H1 (cell line): ENCODE results near the gene ARHGDIB. TPM values are rescaled to one million over a fixed set of nuclear protein-coding genes. Genes with fewer than 3 reads are reported as not detected.

Experiments used
- CTCF ChIA-PET: fragments of 300-600 bp; sonication (Branson Sonifier 250); formaldehyde crosslinking; loops from one replicate; lab custom pipeline; 2021; ENCODE audit not compliant: partially characterized antibody; lab: Charles Lee
- POLR2A ChIA-PET: fragments of 300-600 bp; sonication (Branson Sonifier 250); formaldehyde crosslinking; loops from one replicate; lab custom pipeline; 2021; ENCODE audit warnings: inconsistent platforms; ENCODE audit not compliant: partially characterized antibody; lab: Charles Lee
- DNase-seq, 2 experiments: peaks; one replicate each; pipeline versions ENCODE4 v3.0.0 to v3.0.0-alpha.2; 2010 to 2022; ENCODE audit warnings: low spot score in 2 of 2, low read depth in 1 of 2, mixed read lengths in 1 of 2
- FAIRE-seq: peaks from 2 replicates; lab custom pipeline; 2011; peaks lifted over from hg19 to GRCh38; lab: Jason Lieb, UNC
- H2AFZ ChIP-seq: 2 replicates; pipeline ENCODE4 v1.8.1; 2012; ENCODE audit warnings: low read length, inconsistent platforms
- H2AK5ac ChIP-seq: 2 replicates; pipeline ENCODE4 v1.6.1; 2013; ENCODE audit warnings: low read depth, low read length
- H2BK120ac ChIP-seq: replicated peaks from 2 replicates; pipeline ENCODE3; 2013; ENCODE audit warnings: low read depth, low read length, inconsistent platforms
- H2BK12ac ChIP-seq: 2 replicates; pipeline ENCODE4 v1.6.1; 2013; ENCODE audit warnings: low read depth, low read length
- H2BK15ac ChIP-seq: 2 replicates; pipeline ENCODE4 v1.6.1; 2013; ENCODE audit warnings: low read length
- H2BK20ac ChIP-seq: 2 replicates; pipeline ENCODE4 v1.6.1; 2013; ENCODE audit warnings: low read length
- H2BK5ac ChIP-seq: 2 replicates; pipeline ENCODE4 v1.6.1; 2013; ENCODE audit warnings: low read depth, low read length
- H3K14ac ChIP-seq: 2 replicates; pipeline ENCODE4 v1.6.1; 2013; ENCODE audit warnings: inconsistent platforms; ENCODE audit not compliant: insufficient read length
- H3K18ac ChIP-seq: 2 replicates; pipeline ENCODE4 v1.6.1; 2013; ENCODE audit warnings: low read length; ENCODE audit errors: extremely low read depth
- H3K23ac ChIP-seq: 2 replicates; pipeline ENCODE4 v1.6.1; 2013; ENCODE audit warnings: inconsistent platforms; ENCODE audit not compliant: insufficient read length
- H3K23me2 ChIP-seq: 2 replicates; pipeline ENCODE4 v1.6.1; 2013; ENCODE audit warnings: low read depth, low read length
- H3K27ac ChIP-seq: 2 replicates; pipeline ENCODE4 v1.6.1; 2011; ENCODE audit warnings: low read depth, low read length, inconsistent platforms
- H3K27me3 ChIP-seq, 4 experiments: replicated peaks in 1 of 4; 1 replicate in 1 of 4; 2 replicates in 3 of 4; pipeline versions ENCODE4 v1.6.1 to v1.8.1; 2011 to 2013; ENCODE audit warnings: low read length in 3 of 4, mild to moderate bottlenecking in 3 of 4, inconsistent platforms in 2 of 4, mixed read lengths in 2 of 4, moderate library complexity in 1 of 4; ENCODE audit not compliant: control insufficient read depth in 3 of 4, insufficient read depth in 3 of 4; ENCODE audit errors: extremely low read depth in 1 of 4
- H3K36me3 ChIP-seq, 4 experiments: 2 replicates each; pipeline versions ENCODE4 v1.6.1 to v1.8.1; 2011 to 2013; ENCODE audit warnings: mild to moderate bottlenecking in 4 of 4, low read length in 3 of 4, moderate library complexity in 2 of 4, control low read depth in 1 of 4, inconsistent platforms in 1 of 4; ENCODE audit not compliant: insufficient read depth in 4 of 4, control insufficient read depth in 2 of 4
- H3K4ac ChIP-seq: replicated peaks from 2 replicates; pipeline ENCODE3; 2013; ENCODE audit warnings: low read length, low read depth, mixed read lengths, inconsistent platforms; ENCODE audit not compliant: insufficient read length
- H3K4me1 ChIP-seq, 4 experiments: replicated peaks in 1 of 4; 1 replicate in 1 of 4; 2 replicates in 3 of 4; pipeline versions ENCODE4 v1.6.1 to v1.8.1; 2011 to 2013; ENCODE audit warnings: low read length in 3 of 4, inconsistent platforms in 2 of 4, mixed read lengths in 1 of 4; ENCODE audit not compliant: insufficient read depth in 4 of 4, control insufficient read depth in 3 of 4
- H3K4me2 ChIP-seq, 2 experiments: 2 replicates each; pipeline versions ENCODE4 v1.6.1 to v1.8.1; 2011 to 2013; ENCODE audit warnings: low read depth in 2 of 2, low read length in 2 of 2, control low read depth in 1 of 2, inconsistent platforms in 1 of 2, mild to moderate bottlenecking in 1 of 2; ENCODE audit not compliant: insufficient read depth in 1 of 2
- H3K4me3 ChIP-seq, 4 experiments: fragments of 200-600, 300-600 bp in 1 of 4; sonication (generic), shearing (Covaris generic), sonication (Bioruptor Twin) in 1 of 4; 2 replicates each; pipeline versions ENCODE4 v1.5.1 to v1.8.1; 2011 to 2016; ENCODE audit warnings: low read length in 4 of 4, low read depth in 3 of 4, control low read depth in 2 of 4, inconsistent platforms in 2 of 4, mild to moderate bottlenecking in 2 of 4, mixed read lengths in 1 of 4, moderate library complexity in 1 of 4; ENCODE audit not compliant: insufficient read depth in 2 of 4; ENCODE audit errors: extremely low read depth in 1 of 4
- H3K56ac ChIP-seq: replicated peaks from 2 replicates; pipeline ENCODE3; 2013; ENCODE audit warnings: low read depth, mild to moderate bottlenecking, mixed read lengths, low read length, inconsistent platforms; ENCODE audit not compliant: insufficient read length
- H3K79me1 ChIP-seq: 2 replicates; pipeline ENCODE4 v1.6.1; 2013; ENCODE audit warnings: low read depth, low read length, control low read depth
- H3K79me2 ChIP-seq, 2 experiments: 2 replicates each; pipeline versions ENCODE4 v1.6.1 to v1.8.1; 2012 to 2013; ENCODE audit warnings: low read length in 2 of 2, mild to moderate bottlenecking in 2 of 2, inconsistent platforms in 1 of 2; ENCODE audit not compliant: insufficient read depth in 2 of 2, control insufficient read depth in 1 of 2
- H3K9ac ChIP-seq, 4 experiments: replicated peaks in 1 of 4; 1 replicate in 1 of 4; 2 replicates in 3 of 4; pipeline versions ENCODE4 v1.6.1 to v1.8.1; 2011 to 2013; ENCODE audit warnings: low read depth in 3 of 4, low read length in 3 of 4, control low read depth in 2 of 4, mild to moderate bottlenecking in 2 of 4, moderate library complexity in 2 of 4, inconsistent platforms in 1 of 4; ENCODE audit errors: extremely low read depth in 1 of 4
- H3K9me3 ChIP-seq, 2 experiments: 2 replicates each; pipeline versions ENCODE4 v1.6.1 to v1.8.1; 2012 to 2013; ENCODE audit warnings: mild to moderate bottlenecking in 2 of 2, moderate library complexity in 2 of 2, control low read depth in 1 of 2, inconsistent platforms in 1 of 2, low read depth in 1 of 2, low read length in 1 of 2, mixed read lengths in 1 of 2; ENCODE audit not compliant: insufficient read depth in 2 of 2
- H4K20me1 ChIP-seq, 2 experiments: replicated peaks in 1 of 2; 2 replicates each; pipeline versions ENCODE3 to v1.8.1; 2011 to 2013; ENCODE audit warnings: inconsistent platforms in 2 of 2, low read length in 2 of 2, mild to moderate bottlenecking in 1 of 2; ENCODE audit not compliant: insufficient read depth in 2 of 2, control insufficient read depth in 1 of 2
- H4K5ac ChIP-seq: 2 replicates; pipeline ENCODE4 v1.6.1; 2013; ENCODE audit warnings: low read length, low read depth, mixed read lengths, inconsistent platforms; ENCODE audit not compliant: insufficient read length
- H4K8ac ChIP-seq: 2 replicates; pipeline ENCODE4 v1.8.0; 2013; ENCODE audit warnings: mild to moderate bottlenecking, moderate library complexity, low read length, inconsistent platforms; ENCODE audit not compliant: insufficient read depth; ENCODE audit errors: extremely low read depth
- H4K91ac ChIP-seq: replicated peaks from 2 replicates; pipeline ENCODE3; 2013; ENCODE audit warnings: low read length, mixed read lengths, inconsistent platforms; ENCODE audit not compliant: insufficient read length
- GTF2F1 ChIP-seq: IDR thresholded peaks from 2 replicates; pipeline ENCODE4 v1.6.1; 2012; ENCODE audit warnings: low read depth, low read length, improper control_type of control experiment, borderline replicate concordance
- TBP ChIP-seq: IDR thresholded peaks from 2 replicates; pipeline ENCODE4 v1.6.1; 2011; ENCODE audit warnings: low read depth, low read length, improper control_type of control experiment
- WGBS, 2 experiments: shearing (Covaris generic) in 1 of 2; methylation state at CpG; one replicate each; pipeline versions ENCODE4 v1.1.6 to v1.1.7; 2013 to 2015; ENCODE audit warnings: low lambda C conversion rate in 2 of 2, mixed read lengths in 2 of 2, inconsistent platforms in 1 of 2, low coverage in 1 of 2, missing lambda C conversion rate in 1 of 2; ENCODE audit not compliant: insufficient replicate concordance in 2 of 2, insufficient coverage in 1 of 2, insufficient read length in 1 of 2; ENCODE audit errors: extremely low coverage in 1 of 2, missing lambda C conversion rate in 1 of 2; 5-methylcytosine and 5-hydroxymethylcytosine counted together
- polyA plus RNA-seq, 7 experiments: library from polyadenylated mRNA; depleted of rRNA in 3 of 7; stranded (reverse) in 5 of 7; unstranded in 2 of 7; fragments of >200 nt in 5 of 7; fragments of 200-250 nt in 2 of 7; gene quantifications; 1 replicate in 5 of 7; 2 replicates in 1 of 7; 4 replicates in 1 of 7; pipeline versions ENCODE4 v1.2.1 to v1.2.3, GENCODE V29; 2011 to 2013; ENCODE audit warnings: missing spikeins in 2 of 7, mixed read lengths in 2 of 7
- total RNA-seq: library from RNA; stranded (reverse); fragmentation: NEBNext Ultra II Directional; extraction: Animal tissue kit (Norgen Biotek cat#: 25700); gene quantifications from 2 replicates; pipeline ENCODE4 v1.2.1, GENCODE V29; 2021
- TF ChIP-seq, protein P1 (sequence below): IDR thresholded peaks from 2 replicates; pipeline ENCODE4 v1.6.1; 2012; ENCODE audit warnings: low read length, inconsistent platforms

ARHGDIB gene
- total and polyA plus RNA-seq, 2 of the 8 experiments (the other 6 are each of a cell fraction or from before 2014, with no cell fraction given), result 0.82 to 1.3 TPM

DNA sequence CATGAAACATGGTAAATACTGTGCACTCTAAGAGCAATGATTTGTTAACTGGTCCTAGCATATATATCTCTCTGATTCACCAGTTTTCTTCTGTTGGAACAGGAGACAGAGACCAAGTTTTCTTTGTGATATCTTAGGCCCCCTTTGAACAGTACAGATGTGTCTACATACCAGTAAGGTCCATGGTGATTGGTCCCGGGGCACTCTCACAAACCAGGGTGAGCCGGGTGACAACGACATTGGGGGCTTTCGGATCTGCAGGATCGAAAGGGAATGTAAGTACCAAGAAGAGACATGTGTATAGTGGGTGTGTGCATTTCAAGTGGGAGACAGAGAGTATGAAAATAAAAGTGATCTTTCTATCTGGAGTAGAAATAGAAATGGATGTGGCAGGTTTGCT, 11.8 kb downstream of the ARHGDIB start:
- H2AK5ac ChIP-seq, result no peak overlapping the region

More for the DNA sequence above, 11.8 kb downstream of the ARHGDIB start:
- H3K23ac ChIP-seq, result no peak overlapping the region
- H2BK5ac ChIP-seq, result no peak overlapping the region
- H2BK12ac ChIP-seq, result no peak overlapping the region
- H3K23me2 ChIP-seq, result no peaks in the 10 kb centered on the region; the same call in 1 of the 2 replicates
- no peak for DNase-seq
- H2AFZ ChIP-seq, result no peak overlapping the region
- no peak overlapping the region for H2BK20ac ChIP-seq
- H3K9ac ChIP-seq, result no peak overlapping the region
- no peak overlapping the region for H3K4me2 ChIP-seq
- H3K18ac ChIP-seq, result no peak overlapping the region
- no peak overlapping the region for H3K4me3 ChIP-seq
- no peaks in the 10 kb centered on the region for H3K79me2 ChIP-seq
- no peak overlapping the region for H2BK15ac ChIP-seq
- FAIRE-seq, result no peak
- no peaks in the 10 kb centered on the region for H3K9me3 ChIP-seq
- H3K27me3 ChIP-seq, result no peaks in the 10 kb centered on the region
- no peaks in the 10 kb centered on the region for H3K79me1 ChIP-seq
- H4K20me1 ChIP-seq, result no peaks in the 10 kb centered on the region
- ChIA-PET POLR2A (no interaction called here), CTCF (interaction anchor here (1.9 kb wide), 1 partner anchor 14 kb away, joined by 9 read pairs; no protein-coding TSS in a partner anchor)
- no peak overlapping the region for H3K14ac ChIP-seq
- WGBS, 2 experiments, result 93% methylated on average over 5 of the region's 5 CpGs; no CpG with 5 or more reads in 1 of the 2 experiments
- H3K27ac ChIP-seq, result no peak overlapping the region
- H4K8ac ChIP-seq, result no peak overlapping the region
- no peak for TF ChIP-seq TBP
- no peak for TF ChIP-seq GTF2F1
- TF ChIP-seq, protein P1, sequence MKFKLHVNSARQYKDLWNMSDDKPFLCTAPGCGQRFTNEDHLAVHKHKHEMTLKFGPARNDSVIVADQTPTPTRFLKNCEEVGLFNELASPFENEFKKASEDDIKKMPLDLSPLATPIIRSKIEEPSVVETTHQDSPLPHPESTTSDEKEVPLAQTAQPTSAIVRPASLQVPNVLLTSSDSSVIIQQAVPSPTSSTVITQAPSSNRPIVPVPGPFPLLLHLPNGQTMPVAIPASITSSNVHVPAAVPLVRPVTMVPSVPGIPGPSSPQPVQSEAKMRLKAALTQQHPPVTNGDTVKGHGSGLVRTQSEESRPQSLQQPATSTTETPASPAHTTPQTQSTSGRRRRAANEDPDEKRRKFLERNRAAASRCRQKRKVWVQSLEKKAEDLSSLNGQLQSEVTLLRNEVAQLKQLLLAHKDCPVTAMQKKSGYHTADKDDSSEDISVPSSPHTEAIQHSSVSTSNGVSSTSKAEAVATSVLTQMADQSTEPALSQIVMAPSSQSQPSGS, result no peak
- H3K36me3 ChIP-seq, result no peaks in the 10 kb centered on the region
- no peak overlapping the region for H4K5ac ChIP-seq
- no peak overlapping the region for H3K4ac ChIP-seq
- H3K4me1 ChIP-seq, result peaks cover 0 to 4% (median 0%) of the 10 kb centered on the region in 4 experiments; a peak in 1 of 7 replicates
- no peak overlapping the region for H4K91ac ChIP-seq
- no peak overlapping the region for H2BK120ac ChIP-seq
- no peak overlapping the region for H3K56ac ChIP-seq
